ENCODE data around the gene XRCC3.
"Not testable (repeated sequence)": the region's sequence is repeated elsewhere in the genome, so short reads cannot be mapped to it uniquely, and the experiment has no call there.

The XRCC3 gene

DNA sequence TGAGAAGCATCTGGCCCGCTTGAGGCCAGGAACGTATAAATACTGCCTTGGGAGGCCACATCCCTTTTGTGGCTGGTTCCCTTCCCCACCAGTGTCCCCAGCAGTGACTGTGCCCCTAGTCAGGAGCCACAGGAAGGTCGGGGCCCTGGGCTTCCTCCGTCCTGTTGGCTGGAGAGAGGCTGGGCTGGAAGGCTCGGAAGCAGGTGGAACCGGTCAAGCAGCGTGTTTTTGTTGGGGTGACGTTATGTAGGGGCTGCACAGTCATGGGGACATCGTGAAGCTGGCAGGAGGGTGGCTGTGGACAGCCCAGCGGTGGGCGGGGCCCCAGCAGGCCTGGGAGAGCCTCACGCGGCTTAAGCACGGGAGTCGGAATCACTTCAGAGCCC, 10.1 kb downstream of the XRCC3 start:
- DNase-seq, result no peak

DNA sequence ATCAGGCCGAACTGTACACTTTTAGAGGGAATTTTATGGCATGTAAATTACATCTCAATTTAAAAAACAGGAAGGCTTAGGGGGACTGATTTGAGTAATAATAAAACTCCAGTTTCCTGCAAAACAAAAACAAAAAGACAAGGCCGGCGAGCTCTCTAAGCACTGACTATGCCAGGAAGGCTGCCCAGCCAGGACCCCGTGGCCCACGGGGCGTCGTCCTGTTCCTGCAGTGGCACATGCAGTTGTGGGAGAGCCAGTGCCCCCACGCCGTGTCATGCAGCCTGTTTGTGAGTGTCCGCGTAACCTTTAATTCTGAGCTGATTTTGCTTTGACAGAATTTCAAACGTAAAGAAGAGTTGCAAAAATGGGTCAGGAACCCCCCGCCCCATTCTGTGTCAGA, 10.5 kb downstream of the XRCC3 start:
- DNase-seq, result no peak

- no peak for DNase-seq
Measured at GRCh38 chr14:103703433-103704385, 11.5 kb downstream of the XRCC3 start.

DNA sequence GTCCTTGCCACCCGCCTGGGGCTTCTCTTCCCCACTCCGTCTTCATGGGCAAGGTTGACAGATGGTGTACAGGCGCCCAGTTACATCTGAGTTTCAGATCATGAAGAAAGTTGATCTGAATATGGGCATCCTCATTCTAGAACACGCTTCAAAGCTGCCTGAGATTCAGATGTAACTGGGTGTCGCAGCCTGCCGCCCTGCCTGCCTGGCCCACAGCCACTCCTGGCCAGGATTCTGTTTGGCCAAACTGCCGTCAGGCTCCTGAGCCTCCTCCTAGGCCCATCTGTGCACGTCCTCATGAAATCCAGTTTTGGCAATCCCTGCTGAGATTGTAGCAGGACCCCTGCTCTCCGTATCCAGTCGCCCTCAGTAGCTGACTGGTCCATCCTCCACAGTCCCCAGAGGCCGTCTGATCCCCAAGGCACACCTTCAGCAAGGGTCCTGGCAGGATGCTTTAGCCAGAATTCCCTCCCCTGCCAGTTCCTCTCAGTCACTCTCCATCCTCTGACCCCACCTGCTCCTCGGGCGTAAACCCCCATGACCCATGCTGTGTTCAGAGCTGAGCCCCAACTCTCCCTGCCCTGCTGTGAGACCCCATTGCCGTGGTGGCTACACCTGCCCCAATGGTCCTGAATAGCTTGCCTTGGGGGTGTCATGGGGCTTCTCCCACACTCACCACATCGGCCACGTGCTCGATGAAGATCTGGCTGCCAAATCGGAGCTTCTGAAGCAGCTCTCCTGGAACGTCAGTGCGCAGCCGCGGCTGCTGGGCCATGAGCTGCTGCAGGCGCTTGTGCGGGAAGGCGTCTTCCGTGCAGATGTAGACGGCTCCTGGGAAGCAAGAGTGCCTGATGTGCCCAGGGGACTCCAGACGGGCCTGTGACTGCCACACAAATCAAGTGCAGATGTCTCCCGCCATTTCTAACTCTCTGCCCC, 12.5 kb downstream of the XRCC3 start:
- no peak for DNase-seq

DNA sequence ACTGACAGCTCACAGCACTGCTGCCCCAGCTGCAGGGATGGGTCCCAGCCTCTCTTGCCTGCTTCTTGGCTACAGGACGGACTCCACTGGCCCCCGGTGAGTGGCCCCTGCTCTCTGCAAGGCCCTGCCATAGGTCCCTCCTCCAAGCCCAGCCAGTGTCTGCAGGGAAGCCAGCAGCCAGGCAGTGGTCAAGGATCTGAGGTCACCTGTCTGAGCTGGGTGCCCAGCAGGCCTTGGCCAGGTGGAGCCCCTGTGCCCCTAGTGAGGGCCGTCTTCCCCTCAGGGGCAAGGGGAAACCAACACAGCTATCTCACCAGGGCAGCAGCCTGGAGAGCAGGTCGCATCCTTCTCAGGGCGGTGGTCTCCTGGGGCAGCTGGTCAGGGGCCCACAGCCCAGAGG, 13.2 kb downstream of the XRCC3 start:
- DNase-seq, result no peak

DNA sequence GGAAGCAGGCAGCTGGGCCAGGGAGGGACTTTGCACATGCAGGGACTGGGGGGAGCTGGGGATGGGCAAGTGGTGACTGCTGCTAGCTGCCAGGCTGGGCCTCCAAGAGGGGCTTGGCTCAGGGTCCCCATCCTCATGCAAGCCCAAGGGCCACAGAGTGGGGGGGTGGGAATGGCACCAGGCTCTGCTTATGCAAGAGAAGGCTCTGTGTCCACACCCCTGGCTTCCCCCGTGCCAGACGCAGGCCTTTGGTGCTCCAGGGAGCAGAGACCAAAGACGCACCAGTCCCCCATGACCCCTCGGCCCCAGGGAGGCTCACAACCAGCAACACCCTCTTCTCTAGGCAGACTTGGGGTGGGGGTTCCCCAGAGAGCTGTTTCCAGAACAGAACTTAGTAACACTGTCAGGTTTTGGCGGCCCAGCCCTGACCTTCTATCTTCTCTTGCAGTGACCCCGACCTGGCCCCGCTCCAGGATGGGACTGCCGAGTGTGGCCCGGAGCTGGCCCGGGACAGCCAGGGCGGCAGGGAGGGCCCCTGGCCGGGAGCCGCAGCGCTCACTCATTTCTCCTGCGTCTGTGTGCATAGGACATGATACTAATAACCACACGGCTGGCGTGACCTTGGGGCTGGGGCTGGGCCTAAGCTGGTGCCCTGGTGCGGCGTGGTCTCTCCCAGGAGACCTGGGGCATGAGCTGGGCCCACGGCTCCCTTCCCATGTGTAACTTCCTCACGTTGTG, 14.3 kb downstream of the XRCC3 start:
- DNase-seq, result no peak

DNA sequence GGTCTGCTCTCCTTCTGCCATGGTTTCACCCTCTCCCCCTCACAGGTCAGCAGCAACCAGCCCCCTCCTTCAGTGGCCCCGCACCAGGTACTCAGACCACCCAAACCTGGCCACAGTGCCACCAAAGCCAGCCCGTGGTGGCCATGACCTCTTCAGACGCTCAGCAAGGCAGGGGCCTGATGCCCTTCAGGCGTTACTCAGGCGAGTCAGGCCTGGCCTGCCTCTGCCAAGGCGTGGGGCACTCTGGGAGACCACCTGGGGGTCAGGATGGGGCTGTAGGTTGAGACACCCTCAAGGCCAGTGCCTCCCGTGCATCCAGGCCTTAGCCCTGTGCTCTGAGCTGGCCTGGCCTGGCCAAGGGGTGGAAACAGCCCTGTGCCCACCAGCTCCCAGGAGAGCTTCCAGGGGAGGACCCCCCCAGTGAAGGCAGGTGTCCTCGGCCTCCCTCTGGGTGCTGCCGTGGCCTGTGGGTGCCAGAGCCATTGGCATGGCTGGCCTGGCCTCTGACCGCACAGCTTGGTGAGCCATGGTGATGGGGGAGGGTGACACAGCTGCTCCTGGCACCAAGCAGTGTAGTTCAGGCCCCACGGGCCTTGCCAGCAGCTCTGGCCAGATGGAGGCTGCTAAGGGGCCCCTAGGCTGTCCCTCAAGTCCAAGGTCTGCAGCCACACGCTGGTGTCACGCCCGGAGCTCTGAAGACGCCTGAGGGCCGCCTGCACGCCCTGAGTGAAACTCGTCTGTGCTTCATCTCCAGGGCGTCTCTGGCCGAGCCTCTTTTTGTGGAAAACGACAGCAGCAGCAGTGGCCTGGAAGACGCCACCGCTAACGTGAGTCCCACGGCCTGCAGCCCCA, 15.1 kb downstream of the XRCC3 start:
- no peak for DNase-seq

DNA sequence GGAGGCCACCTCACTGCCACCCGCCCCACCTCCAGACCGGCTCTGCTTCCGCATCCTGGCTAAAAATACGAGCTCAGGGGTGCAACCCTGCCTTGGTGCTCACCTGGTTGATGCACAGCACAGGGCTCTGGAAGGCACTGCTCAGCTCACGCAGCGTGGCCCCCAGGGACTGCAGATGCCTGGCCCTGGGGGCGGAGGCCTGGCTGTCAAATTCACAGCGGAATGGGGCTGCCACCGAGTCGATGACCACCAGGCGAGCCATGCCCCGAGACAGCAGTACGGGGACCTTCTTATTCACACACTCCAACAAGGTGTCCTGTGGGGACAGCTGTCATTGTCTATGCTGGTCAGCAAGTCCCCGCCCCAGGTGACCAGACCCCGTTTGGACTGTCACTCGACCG, 16.0 kb downstream of the XRCC3 start:
- no peak for DNase-seq

- DNase-seq, result no peak
Measured at GRCh38 chr14:103698380-103699260, 16.6 kb downstream of the XRCC3 start.

DNA sequence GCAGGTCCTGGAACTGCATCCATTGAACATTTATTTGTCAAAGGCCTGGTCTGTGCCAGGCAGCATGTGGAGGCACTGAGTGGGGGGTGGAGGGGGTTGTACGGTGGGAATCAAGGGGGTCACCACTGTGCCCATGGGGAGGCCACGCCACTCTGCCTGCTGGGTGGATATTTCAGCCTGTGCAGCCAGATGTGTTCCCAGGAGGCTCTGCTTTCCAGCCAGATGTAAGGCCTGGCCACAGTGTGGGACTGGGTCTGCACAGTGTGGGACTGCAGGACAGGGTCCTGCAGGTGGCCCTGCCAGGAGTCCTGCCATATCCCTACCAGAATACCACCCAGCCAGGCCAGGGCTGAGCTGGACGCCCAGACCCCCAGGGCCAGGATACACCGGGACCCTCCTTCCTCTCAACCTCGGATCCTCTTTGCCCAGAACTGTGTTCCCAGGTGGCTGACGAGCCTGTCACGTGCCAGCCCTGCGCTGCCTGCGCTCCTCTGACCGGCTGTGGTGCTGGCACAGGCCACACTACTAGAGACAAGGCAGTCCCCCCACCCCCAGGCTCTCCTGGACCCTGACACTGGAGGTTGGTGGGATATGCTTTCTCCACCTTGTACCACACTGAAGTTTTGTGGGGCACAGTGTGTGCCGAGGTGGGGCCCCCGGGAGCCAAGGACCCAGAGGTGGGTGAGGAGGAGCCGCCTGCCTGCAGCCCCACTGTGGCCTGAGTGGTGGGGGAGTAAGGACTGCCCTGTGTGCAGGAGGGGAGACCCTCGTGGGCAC, 17.5 kb downstream of the XRCC3 start:
- DNase-seq, result peak; percentile 36

DNA sequence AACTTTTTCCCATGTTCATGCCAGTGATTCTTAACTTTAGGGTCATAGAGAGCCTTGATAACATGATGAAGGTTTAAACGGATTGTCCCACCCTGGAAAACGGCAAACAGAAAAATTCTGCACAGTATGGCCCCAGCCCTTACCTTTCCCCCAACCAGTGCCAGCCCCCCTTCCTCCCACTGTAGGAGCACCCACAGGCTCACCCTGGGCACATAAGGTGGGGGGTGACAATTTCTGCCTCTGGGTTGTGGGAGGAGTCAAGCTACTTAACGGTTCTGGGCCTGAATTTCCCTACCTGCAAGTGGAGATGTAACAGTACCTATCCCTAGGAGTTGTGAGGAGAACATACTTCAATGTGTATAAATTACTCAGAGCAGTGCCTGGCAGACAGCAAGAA, 18.0 kb downstream of the XRCC3 start:
- peak; percentile 19 for DNase-seq

DNA sequence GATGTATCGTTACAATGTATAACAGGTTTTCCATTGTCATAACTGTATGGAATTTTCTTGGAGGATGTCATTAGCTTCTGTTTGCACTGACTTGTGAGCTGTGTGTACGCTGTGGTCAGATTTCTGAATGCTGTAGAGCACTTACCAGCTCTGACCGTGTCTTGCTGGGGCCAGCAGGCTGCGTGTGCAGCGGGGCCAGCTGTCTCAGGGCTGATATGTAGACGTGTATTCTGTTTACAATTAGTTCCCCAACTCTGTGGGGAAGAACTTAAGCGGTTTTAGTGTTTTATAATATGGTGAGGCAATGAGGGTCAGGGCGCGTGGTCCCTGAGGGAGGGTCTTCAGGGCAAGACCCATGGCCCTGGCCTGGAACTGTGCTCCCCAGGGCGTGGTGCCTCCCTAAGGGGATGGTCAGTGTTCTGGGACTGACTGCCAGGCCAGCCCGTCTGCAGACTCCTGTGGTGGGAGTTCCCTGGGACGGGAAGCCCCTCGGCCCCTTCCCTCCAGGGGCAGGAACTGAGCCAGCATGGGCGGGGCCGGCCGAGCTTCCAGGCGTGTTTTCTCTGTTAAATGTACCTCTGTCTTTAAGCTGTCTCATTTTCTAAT, 18.7 kb downstream of the XRCC3 start:
- peak; percentile 27 for DNase-seq

DNA sequence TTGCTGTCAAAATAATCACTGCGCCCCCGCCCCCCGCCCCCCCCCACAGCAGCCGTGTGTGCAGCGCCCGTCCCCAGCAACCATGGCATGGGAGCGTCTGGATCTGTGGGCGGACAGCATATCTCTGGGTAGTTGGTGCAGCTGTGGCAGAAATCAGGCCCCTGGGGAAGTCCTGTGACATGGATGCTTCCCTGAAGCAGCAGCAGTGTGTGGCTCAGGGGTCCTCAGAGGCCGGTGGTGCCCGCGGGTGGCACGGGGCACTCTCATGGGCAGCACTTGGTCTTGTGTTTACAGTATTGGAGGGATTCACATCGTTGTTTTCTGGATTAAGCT, 19.2 kb downstream of the XRCC3 start:
- DNase-seq, result peak; percentile 43

DNA sequence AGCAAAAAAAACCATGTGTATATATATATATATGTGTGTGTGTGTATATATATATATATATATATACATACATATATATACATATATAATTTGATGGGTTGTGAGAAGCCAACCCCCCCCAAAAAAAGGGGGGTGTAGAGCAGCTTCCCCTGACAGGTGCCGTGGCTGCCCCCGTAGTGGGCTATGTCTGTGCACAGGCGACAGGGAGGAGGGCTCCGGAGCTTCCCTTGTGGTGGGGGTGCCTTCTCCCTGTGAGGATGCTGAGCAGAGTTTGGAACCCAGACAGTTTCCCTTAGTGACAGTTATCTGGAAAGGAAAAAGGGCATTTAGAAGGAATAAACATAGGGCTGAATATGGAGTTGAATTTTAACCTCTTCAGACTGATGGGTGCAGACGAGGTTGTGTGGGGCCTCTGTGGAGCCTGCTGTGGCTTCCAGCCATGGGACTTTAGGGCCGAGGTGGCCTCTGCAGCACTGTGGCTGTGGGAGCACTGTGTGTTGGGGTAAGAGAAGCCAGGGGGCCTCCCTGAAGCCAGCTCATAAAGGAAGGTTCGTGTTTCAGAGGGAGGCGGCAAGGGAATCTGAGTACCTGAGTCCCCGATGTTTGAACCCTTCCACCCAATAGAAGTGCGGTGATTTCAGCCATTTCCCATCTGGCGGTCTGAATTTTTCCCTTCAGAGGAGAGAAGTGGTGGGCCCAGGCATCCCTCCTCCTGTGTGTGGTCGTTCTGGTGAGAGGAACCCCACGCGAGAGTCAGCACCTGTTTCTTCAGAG, 19.8 kb downstream of the XRCC3 start:
- peak; percentile 47 for DNase-seq

DNA sequence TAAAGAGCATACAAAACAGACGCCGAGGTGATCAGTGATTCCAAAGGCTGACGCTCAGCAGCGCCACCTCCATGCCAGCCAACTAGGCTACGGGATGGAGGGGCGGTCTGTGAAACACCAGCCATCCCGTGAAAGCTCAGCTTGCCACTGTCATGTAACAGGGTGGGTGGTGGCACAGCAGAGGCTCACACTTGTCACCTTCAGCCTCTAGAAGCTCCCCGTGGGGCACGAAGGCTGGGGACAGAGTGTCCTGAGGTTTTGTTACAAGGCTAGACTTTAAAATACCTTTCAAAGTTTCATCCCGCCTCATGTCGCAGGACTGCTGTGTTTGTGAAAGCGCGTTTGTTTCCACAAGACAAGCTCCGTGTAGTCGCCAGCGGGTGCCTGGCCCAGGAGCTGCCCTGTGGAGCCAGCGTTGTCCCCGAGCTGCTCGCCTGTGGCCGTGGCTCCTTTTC, 20.7 kb downstream of the XRCC3 start:
- no peak for DNase-seq

DNA sequence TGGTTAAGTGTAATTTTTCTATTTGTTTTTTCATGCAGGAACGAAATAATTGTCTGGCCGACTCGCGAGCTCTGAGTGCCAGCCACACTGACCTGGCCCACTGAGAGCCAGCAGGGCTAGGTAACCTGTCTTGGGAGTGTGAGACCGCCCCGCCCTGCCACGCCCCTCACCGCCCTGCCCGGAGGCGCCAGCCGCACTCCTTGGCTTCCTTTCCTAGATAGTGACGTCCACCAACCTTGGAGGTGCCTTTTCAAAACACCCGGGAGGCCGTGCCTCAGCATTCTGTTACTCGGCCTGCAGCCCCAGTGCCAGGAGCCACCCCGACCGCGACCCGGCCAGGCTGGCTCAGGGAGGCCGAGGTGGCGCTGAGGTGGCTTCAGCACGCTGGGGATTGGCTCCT, 21.7 kb downstream of the XRCC3 start:
- DNase-seq, result no peak

- DNase-seq, result no peak
Measured at GRCh38 chr14:103692871-103693270, 22.4 kb downstream of the XRCC3 start.

- DNase-seq, result no peak
Measured at GRCh38 chr14:103692159-103692558, 23.1 kb downstream of the XRCC3 start.

- DNase-seq, result not testable (repeated sequence)
Measured at GRCh38 chr14:103691655-103692054, 23.6 kb downstream of the XRCC3 start.
